Effector memory CD4-positive, alpha-beta T cell (primary cell): ENCODE measurements around the gene DAP.
"Not testable (repeated sequence)": the region's sequence is repeated elsewhere in the genome, so short reads cannot be mapped to it uniquely, and the experiment has no call there.

Experiments used
- DNase-seq, 3 donors: peaks; one replicate each; pipeline ENCODE4 v3.0.0-alpha.2; 2020
- H3K27ac ChIP-seq: 2 replicates; pipeline ENCODE4 v1.7.0; 2013; ENCODE audit warnings: mild to moderate bottlenecking, low read length, moderate library complexity; ENCODE audit not compliant: insufficient read depth, poor library complexity, severe bottlenecking
- H3K27me3 ChIP-seq: replicated peaks from 2 replicates; pipeline ENCODE4 v1.7.0; 2013; ENCODE audit warnings: mild to moderate bottlenecking, low read length; ENCODE audit not compliant: insufficient read depth, control insufficient read depth, poor library complexity, severe bottlenecking
- H3K36me3 ChIP-seq: 2 replicates; pipeline ENCODE4 v1.7.0; 2013; ENCODE audit warnings: mild to moderate bottlenecking, low read length, moderate library complexity; ENCODE audit not compliant: control insufficient read depth, insufficient read depth
- H3K4me1 ChIP-seq: 2 replicates; pipeline ENCODE4 v1.7.0; 2013; ENCODE audit warnings: low read length, mild to moderate bottlenecking; ENCODE audit not compliant: control insufficient read depth, insufficient read depth, poor library complexity, severe bottlenecking
- H3K4me3 ChIP-seq: 2 replicates; pipeline ENCODE4 v1.7.0; 2013; ENCODE audit warnings: low read length, low read depth, mild to moderate bottlenecking; ENCODE audit not compliant: insufficient read depth, poor library complexity, severe bottlenecking
- H3K9me3 ChIP-seq: 2 replicates; pipeline ENCODE4 v1.7.0; 2013; ENCODE audit warnings: mild to moderate bottlenecking, low read length, moderate library complexity; ENCODE audit not compliant: control insufficient read depth

DAP gene

DNA sequence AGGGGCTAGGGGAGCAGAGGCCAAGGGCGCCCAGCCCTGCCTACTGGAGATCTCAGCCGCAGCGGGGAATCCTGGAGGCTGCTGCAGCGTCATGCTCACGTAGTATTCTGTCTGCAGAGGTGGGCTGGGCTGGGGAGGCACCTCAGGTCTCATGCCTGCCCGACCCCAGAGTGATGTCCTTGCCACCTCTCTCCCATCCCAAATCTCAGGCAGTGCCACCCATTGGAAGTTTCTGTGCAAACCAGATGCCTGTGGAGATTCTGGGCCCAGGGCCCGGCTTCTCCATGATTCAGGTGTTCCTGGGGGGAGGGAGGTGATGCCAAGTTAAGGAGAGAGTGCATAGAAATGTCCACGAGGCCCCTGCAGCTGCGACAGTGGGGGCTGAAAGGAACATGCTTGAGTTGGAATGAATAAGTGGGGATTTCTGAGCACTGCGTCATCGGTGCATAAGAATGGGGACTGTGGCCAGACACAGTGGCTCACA lies 125.1 kb downstream of the DAP start:
- Histone ChIP-seq H3K9me3 (no peaks in the 10 kb centered on the region), H3K4me3 (no peak overlapping the region), H3K36me3 (no peaks in the 10 kb centered on the region), H3K27me3 (no peaks in the 10 kb centered on the region), H3K27ac (no peak overlapping the region), H3K4me1 (peaks cover 27% of the 10 kb centered on the region)
- no peak for DNase-seq

DNA sequence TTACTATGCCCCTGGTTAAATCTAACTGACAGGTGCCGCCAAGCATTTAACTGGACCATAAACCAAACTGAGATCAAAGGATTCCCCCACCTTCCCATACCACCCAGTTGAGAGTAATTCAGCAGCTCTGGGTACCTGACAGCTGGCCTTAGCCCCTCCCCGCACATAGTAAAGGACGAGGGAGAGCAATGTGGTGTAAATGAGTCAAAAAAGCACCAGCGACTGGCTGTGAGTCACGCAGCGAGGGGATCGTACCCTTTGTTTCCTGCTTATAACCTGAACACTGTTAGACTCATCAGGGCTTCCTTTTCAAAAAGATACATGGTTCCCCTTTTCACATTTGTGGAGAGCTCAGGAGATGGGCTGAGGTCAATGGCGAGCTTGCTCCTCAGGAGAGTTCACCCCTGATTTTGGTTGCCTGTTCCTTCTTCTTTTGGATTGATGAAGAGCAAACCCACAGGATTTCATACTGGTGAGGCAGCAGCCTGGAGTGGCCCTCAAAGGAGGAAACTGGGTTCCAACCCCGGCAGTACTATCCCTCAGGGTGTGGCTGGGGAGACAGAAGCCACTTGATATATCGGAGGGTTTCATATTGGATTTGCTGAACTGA lies 125.7 kb downstream of the DAP start:
- Histone ChIP-seq H3K9me3 (no peaks in the 10 kb centered on the region), H3K27me3 (no peaks in the 10 kb centered on the region), H3K27ac (no peak overlapping the region), H3K36me3 (no peaks in the 10 kb centered on the region), H3K4me1 (peaks cover 27% of the 10 kb centered on the region), H3K4me3 (no peak overlapping the region)
- DNase-seq = peak in 1 of 3 donors; percentile 25

DNA sequence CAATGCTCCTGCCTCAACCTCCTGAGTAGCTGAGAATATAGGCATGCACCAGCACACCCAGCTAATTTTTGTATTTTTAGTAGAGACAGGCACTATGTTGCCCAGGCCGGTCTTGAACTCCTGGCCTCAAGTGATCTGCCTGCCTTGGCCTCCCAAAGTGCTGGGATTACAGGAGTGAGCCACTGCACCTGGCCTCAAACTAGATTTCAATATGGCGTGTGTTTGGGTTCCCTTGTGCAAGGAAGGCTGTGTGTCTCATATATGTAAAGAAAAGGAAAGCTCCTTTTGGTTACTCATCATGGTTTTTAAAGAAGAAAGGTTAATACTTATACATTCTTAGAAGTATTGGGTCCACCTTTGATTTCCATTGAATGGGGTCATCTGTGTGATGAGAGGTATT lies 126.5 kb downstream of the DAP start:
- H3K9me3 ChIP-seq = no peaks in the 10 kb centered on the region
- no peak overlapping the region for H3K27ac ChIP-seq
- DNase-seq = no peak
- H3K4me3 ChIP-seq = no peak overlapping the region
- no peaks in the 10 kb centered on the region for H3K36me3 ChIP-seq
- H3K4me1 ChIP-seq = peaks cover 27% of the 10 kb centered on the region
- no peaks in the 10 kb centered on the region for H3K27me3 ChIP-seq

DNA sequence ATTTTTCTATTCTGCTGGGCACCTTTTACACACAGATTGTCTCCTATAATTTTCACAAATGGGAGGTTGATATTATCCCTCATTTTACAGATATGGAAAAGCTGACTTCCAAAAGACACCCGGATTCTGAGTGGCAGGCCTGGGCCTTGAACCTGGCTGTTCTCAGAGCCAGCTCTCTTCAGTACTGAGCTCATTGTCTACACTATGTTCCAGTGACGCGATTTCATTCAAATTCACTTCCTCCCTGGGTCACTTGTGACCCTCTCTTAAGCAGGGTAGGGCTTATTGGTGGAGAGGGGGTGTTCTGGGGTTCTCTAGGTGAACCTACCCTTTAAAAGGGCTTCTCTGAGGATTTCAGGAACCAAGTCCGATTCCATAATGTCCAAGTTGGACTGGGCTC lies 127.0 kb downstream of the DAP start:
- DNase-seq = no peak
- Histone ChIP-seq H3K9me3 (no peaks in the 10 kb centered on the region), H3K36me3 (no peaks in the 10 kb centered on the region), H3K27me3 (no peaks in the 10 kb centered on the region), H3K27ac (no peak overlapping the region), H3K4me3 (no peak overlapping the region), H3K4me1 (peaks cover 27% of the 10 kb centered on the region)

DNA sequence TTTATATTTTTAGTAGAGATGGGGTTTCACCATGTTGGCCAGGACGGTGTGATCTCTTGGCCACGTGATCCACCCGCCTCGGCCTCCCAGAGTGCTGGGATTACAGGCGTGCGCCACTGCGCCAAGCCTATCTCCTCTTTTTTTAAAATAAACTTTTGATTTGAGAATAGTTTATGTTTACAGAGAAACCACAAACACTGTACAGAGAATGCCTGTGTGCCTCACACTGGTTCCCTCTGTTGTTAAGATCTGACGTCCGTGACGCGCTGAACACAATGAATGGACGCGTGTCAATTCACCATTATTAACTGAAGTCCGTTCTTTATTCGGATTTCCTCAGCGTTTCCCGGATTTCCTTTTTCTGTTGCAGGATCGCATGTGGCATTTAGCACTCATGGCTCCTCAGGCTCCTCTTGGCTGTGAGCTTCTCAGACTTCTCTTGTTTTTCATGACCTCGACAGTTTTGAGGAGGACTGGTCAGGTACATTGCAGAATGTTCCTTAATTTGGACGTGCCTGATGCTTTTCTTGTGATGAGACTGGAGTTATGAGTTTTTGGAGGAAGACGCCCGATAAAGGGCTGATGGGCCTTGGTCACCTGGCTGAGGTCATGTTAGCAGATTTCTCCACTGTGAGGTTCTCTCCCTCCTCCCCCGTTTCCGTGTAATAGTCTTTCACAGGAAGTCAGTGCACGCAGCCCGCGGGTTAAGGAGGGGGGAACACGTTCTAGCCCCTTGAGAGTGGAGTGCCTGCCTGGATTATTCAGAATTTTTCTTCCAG lies 127.6 kb downstream of the DAP start:
- no peaks in the 10 kb centered on the region for H3K27me3 ChIP-seq
- H3K27ac ChIP-seq = no peak overlapping the region
- H3K4me1 ChIP-seq = peaks cover 27% of the 10 kb centered on the region
- no peak overlapping the region for H3K4me3 ChIP-seq
- DNase-seq = peak in 2 of 3 donors; percentile 6 to 25
- H3K36me3 ChIP-seq = no peaks in the 10 kb centered on the region
- no peaks in the 10 kb centered on the region for H3K9me3 ChIP-seq

DNA sequence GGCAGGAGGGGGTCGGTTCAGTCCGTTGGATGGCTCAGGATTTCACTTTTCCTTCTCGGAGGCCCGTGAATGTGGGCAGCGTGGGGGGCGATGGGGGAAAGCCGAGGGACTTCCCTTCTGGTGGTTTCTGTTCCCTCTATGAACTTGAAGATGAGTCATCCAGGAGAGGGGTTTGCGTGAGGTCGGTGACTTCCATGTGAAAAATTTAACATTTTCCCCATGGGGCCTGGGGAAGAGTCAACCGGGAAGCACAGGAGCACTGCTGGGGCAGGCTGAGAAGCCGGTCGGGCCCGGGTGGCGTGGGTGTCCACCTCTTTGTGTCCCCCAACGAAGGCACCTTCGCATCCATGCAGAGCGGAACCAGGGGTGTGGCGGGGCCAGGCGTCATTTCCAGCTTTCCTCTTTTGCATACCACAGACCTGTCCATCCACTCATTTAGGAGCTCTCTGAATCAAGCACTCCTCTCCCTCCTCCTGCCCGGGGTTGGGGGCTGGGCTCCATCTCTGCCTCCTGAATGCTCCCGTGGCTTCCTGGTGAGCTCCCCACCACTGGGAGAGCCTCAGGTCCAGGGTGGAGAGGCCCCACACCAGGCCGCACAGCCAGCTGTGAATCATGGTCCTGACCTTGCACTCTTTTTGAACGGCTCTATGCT lies 128.8 kb downstream of the DAP start:
- Histone ChIP-seq H3K4me3 (peak overlapping the region; percentile 13), H3K4me1 (peaks cover 27% of the 10 kb centered on the region), H3K27ac (no peak overlapping the region), H3K27me3 (no peaks in the 10 kb centered on the region), H3K36me3 (no peaks in the 10 kb centered on the region), H3K9me3 (no peaks in the 10 kb centered on the region)
- peak in 2 of 3 donors; percentile 6 to 21 for DNase-seq

DNA sequence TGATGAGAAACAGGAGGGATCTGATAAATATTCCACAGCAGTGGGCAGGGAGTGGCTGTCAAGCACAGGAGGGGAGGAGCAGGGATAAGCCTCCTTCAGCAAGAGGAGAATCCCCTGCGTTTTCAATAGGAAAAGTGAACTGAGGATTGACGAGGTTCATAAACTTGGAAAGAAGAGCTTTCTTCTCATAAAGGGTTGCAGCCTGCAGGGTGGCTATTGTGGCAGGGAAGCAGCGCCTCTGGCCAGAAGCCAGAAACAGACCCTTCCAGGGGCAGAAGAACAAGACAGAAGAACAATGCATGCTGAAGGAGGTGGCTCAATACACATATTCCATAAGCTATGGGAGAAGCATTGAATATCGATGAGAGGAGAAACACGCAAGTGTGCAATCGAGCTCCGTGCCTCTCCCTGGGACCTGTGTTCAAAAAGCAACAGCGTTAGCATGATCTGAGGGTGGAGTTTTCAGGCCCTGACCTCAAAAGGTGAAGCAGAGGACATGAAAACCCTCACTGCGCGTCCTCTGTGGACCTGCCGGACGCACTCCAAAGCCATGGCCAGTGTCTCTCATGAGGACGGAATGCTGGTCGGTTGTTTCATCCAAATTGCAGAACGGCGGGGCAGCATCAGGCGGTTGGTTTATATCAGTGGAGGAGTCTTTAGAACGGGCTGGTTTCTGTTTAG lies 129.6 kb downstream of the DAP start:
- H3K4me1 ChIP-seq = peaks cover 27% of the 10 kb centered on the region

DNA sequence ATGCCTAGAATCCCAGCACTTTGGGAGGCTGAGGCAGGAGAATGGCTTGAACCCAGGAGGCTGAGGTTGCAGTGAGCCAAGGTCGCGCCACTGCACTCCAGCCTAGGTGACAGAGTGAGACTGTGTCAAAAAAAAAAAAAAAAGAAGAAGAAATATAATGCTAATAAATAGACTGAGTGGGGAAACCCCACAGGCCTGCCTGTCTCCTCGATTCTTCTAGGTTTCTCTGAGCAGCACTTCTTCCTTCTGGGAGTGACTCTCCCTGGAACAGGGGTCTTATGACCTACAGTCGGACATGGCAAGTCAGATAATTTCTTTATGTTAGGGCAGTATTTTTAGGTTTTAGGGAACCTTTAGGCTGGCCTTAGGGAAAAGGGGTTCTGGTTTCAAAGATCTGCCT lies 130.3 kb downstream of the DAP start:
- H3K9me3 ChIP-seq, H3K27ac ChIP-seq, H3K4me3 ChIP-seq, H3K27me3 ChIP-seq, H3K36me3 ChIP-seq, DNase-seq: not testable (repeated sequence)
- peaks cover 27% of the 10 kb centered on the region for H3K4me1 ChIP-seq

More for the DNA sequence above, 129.6 kb downstream of the DAP start:
- Histone ChIP-seq H3K27ac (no peak overlapping the region), H3K4me3 (peak overlapping the region; percentile 13), H3K9me3 (no peaks in the 10 kb centered on the region), H3K36me3 (no peaks in the 10 kb centered on the region), H3K27me3 (no peaks in the 10 kb centered on the region)
- no peak for DNase-seq

DNA sequence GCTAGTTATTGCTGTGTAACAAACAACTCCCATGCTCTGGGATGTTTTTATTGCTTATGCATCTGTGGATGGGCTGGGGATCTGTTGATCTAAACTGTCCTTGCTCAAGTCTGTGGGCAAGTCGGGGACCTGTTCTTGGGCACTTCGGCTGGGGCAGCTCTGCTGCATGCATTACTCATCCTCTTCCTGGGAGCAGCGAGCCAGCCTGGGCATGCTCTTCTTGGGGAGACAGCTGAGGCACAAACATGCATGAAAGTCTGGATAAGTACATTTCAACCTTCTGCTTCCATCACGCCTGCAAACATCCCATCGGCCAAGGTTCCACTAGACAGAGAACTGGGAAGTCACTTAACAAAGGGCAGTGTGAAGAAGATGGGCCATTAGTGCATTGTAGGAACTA lies 130.9 kb downstream of the DAP start:
- no peaks in the 10 kb centered on the region for H3K9me3 ChIP-seq

More for the DNA sequence above, 130.9 kb downstream of the DAP start:
- H3K4me1 ChIP-seq = peaks cover 21% of the 10 kb centered on the region
- no peak for DNase-seq
- H3K27me3 ChIP-seq = no peaks in the 10 kb centered on the region
- no peak overlapping the region for H3K27ac ChIP-seq
- H3K4me3 ChIP-seq = no peak overlapping the region
- no peaks in the 10 kb centered on the region for H3K36me3 ChIP-seq
